PFSK-1 (cell line): Measurements from ENCODE around the gene CARS2.

Experiments used
- FOXP2 ChIP-seq: optimal IDR thresholded peaks from 2 replicates; pipeline ENCODE3; 2011; ENCODE audit warnings: borderline replicate concordance, control low read depth, inconsistent platforms; ENCODE audit not compliant: insufficient read depth; ENCODE audit errors: extremely low read length, extremely low read depth
- POLR2AphosphoS5 ChIP-seq: IDR thresholded peaks from 2 replicates; pipeline ENCODE4 v1.6.1; 2012; ENCODE audit warnings: low read depth, mild to moderate bottlenecking, control low read depth, low read length, moderate library complexity
- SIN3A ChIP-seq: IDR thresholded peaks from 2 replicates; pipeline ENCODE4 v1.6.1; 2012; ENCODE audit warnings: mild to moderate bottlenecking, low read length, moderate library complexity, borderline replicate concordance; ENCODE audit not compliant: insufficient read depth
- TAF1 ChIP-seq: IDR thresholded peaks from 2 replicates; pipeline ENCODE4 v1.6.1; 2012; ENCODE audit warnings: low read length, control low read depth, borderline replicate concordance; ENCODE audit not compliant: insufficient read depth
- TF ChIP-seq, protein P1 (sequence below), 2 experiments: IDR thresholded peaks; 2 replicates each; pipeline versions ENCODE4 v1.6.1 to v1.8.0; 2011 to 2012; ENCODE audit warnings: low read depth in 2 of 2, low read length in 2 of 2, control low read depth in 1 of 2, inconsistent platforms in 1 of 2, mild to moderate bottlenecking in 1 of 2, moderate library complexity in 1 of 2; ENCODE audit not compliant: insufficient read depth in 1 of 2

CARS2 gene

GRCh38 chr13:110615322-110616102 lies 90.4 kb downstream of the CARS2 start, which contains the start of gene NAXD:
TSS of gene NAXD (plus strand) at chr13:110615545. CDS start at chr13:110615602, 57 bp downstream.
- TF ChIP-seq POLR2AphosphoS5 (no peak; the same call in none of the 2 replicates), SIN3A (no peak), FOXP2 (peak; percentile 56), TAF1 (peak; percentile 52; the same call in 1 of the 2 replicates)
- TF ChIP-seq, protein P1, sequence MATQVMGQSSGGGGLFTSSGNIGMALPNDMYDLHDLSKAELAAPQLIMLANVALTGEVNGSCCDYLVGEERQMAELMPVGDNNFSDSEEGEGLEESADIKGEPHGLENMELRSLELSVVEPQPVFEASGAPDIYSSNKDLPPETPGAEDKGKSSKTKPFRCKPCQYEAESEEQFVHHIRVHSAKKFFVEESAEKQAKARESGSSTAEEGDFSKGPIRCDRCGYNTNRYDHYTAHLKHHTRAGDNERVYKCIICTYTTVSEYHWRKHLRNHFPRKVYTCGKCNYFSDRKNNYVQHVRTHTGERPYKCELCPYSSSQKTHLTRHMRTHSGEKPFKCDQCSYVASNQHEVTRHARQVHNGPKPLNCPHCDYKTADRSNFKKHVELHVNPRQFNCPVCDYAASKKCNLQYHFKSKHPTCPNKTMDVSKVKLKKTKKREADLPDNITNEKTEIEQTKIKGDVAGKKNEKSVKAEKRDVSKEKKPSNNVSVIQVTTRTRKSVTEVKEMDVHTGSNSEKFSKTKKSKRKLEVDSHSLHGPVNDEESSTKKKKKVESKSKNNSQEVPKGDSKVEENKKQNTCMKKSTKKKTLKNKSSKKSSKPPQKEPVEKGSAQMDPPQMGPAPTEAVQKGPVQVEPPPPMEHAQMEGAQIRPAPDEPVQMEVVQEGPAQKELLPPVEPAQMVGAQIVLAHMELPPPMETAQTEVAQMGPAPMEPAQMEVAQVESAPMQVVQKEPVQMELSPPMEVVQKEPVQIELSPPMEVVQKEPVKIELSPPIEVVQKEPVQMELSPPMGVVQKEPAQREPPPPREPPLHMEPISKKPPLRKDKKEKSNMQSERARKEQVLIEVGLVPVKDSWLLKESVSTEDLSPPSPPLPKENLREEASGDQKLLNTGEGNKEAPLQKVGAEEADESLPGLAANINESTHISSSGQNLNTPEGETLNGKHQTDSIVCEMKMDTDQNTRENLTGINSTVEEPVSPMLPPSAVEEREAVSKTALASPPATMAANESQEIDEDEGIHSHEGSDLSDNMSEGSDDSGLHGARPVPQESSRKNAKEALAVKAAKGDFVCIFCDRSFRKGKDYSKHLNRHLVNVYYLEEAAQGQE (IDR thresholded peaks at IDR 0.05; ENCODE audit: insufficient read depth in 1 of 2, low read depth in 2 of 2, low read length in 2 of 2) = no peak

- TF ChIP-seq POLR2AphosphoS5 = no peak
- TF ChIP-seq SIN3A = no peak
- no peak for TF ChIP-seq TAF1
- no peak for TF ChIP-seq FOXP2
- TF ChIP-seq, protein P1 (IDR thresholded peaks at IDR 0.05; ENCODE audit: insufficient read depth in 1 of 2, low read depth in 2 of 2, low read length in 2 of 2) = no peak
Measured at GRCh38 chr13:110615005-110615321, 91.0 kb downstream of the CARS2 start.

GRCh38 chr13:110610955-110611595 lies 94.8 kb downstream of the CARS2 start:
- TF ChIP-seq, protein P1 (IDR thresholded peaks at IDR 0.05; ENCODE audit: insufficient read depth in 1 of 2, low read depth in 2 of 2, low read length in 2 of 2) = no peak
- TF ChIP-seq TAF1 (no peak), POLR2AphosphoS5 (no peak), FOXP2 (no peak), SIN3A (no peak)

GRCh38 chr13:110607675-110608224 lies 98.2 kb downstream of the CARS2 start:
- TF ChIP-seq TAF1 (no peak), POLR2AphosphoS5 (no peak), SIN3A (no peak), FOXP2 (no peak)
- TF ChIP-seq, protein P1 (IDR thresholded peaks at IDR 0.05; ENCODE audit: insufficient read depth in 1 of 2, low read depth in 2 of 2, low read length in 2 of 2) = no peak
